Keratinocyte (primary cell): ENCODE data around the gene MYRIP.

Experiments used
- CTCF ChIP-seq, 3 experiments: IDR thresholded peaks in 1 of 3; conservative IDR thresholded peaks in 1 of 3; optimal IDR thresholded peaks in 1 of 3; 2 replicates in 2 of 3; 3 replicates in 1 of 3; pipeline versions ENCODE3 to v1.5.1; 2011; ENCODE audit warnings: low read length in 3 of 3, mild to moderate bottlenecking in 3 of 3, moderate library complexity in 2 of 3, control low read depth in 1 of 3, inconsistent platforms in 1 of 3; ENCODE audit not compliant: insufficient read depth in 2 of 3; ENCODE audit errors: extremely low read depth in 1 of 3
- EZH2 ChIP-seq: IDR thresholded peaks from one replicate; pipeline ENCODE4 v1.6.1; 2012; ENCODE audit warnings: inconsistent platforms, mild to moderate bottlenecking, low read length, moderate library complexity

- TF ChIP-seq CTCF (optimal IDR thresholded peaks at IDR 0.05 in 1 of 3, IDR thresholded peaks at IDR 0.05 in 1 of 3, conservative IDR thresholded peaks at IDR 0.05 in 1 of 3; ENCODE audit: extremely low read depth in 1 of 3, insufficient read depth in 2 of 3, low read length in 3 of 3), result no peak
- TF ChIP-seq EZH2, result no peak
Observed at GRCh38 chr3:40298075-40298474, 488.7 kb downstream of the MYRIP start.
